ENCODE results near the gene RAB26. TPM values are rescaled to one million over a fixed set of nuclear protein-coding genes. Genes with fewer than 3 reads are reported as not detected.

Gene RAB26
- total and polyA plus RNA-seq, 2 experiments from 2014 or later: 4.1 to 8.7 TPM

- no peak overlapping the region for H3K27ac Mint-ChIP-seq
- peaks cover 39% of the 10 kb centered on the region for H3K36me3 Mint-ChIP-seq (ENCODE audit: low read depth)
- Histone ChIP-seq H3K9me2 (ENCODE audit: insufficient read depth) (no peaks in the 10 kb centered on the region), H3K4me1 (ENCODE audit: insufficient read depth) (peaks cover 32% of the 10 kb centered on the region), H3K4me3 (peak overlapping the region; percentile 79), H3K79me2 (replicated peaks; ENCODE audit: insufficient read depth) (peaks cover 25% of the 10 kb centered on the region), H3K36me3 (ENCODE audit: insufficient read depth) (peaks cover 20% of the 10 kb centered on the region; the same call in 1 of the 2 replicates), H3F3A (replicated peaks; ENCODE audit: low read depth) (peaks cover 63% of the 10 kb centered on the region), H3K4me2 (peak overlapping the region; percentile 100), H4K20me1 (replicated peaks; ENCODE audit: insufficient read depth) (peaks cover 33% of the 10 kb centered on the region), H3K27ac (ENCODE audit: low read depth) (no peak overlapping the region; the same call in 1 of the 2 replicates), H3K27me3 (ENCODE audit: insufficient read depth) (peaks cover 9% of the 10 kb centered on the region; the same call in 1 of the 2 replicates), H2AFZ (no peak overlapping the region)
- peaks cover 30% of the 10 kb centered on the region for H3K4me1 Mint-ChIP-seq
- DNase-seq (ENCODE audit: low spot score) (peak; percentile 53), ATAC-seq (peak; percentile 2)
- TF ChIP-seq POLR2AphosphoS5 (IDR thresholded peaks at IDR 0.05; ENCODE audit: low read depth): peak; percentile 52; the same call in 1 of the 2 replicates
- TF ChIP-seq CREB1 (CRISPR knock-in tag; IDR thresholded peaks at IDR 0.05; ENCODE audit: low read depth): no peak
- H3K9me3 Mint-ChIP-seq: peaks cover 15% of the 10 kb centered on the region
- peak overlapping the region; percentile 75 for H3K4me3 Mint-ChIP-seq
- H3K27me3 Mint-ChIP-seq (ENCODE audit: insufficient read depth, low read depth, poor library complexity): peaks cover 58% of the 10 kb centered on the region
Measured at GRCh38 chr16:2149630-2150417, 1.4 kb downstream of the RAB26 start.

GRCh38 chr16:2150418-2151187, 2.2 kb downstream of the RAB26 start:
- peaks cover 45% of the 10 kb centered on the region for H3K36me3 Mint-ChIP-seq (ENCODE audit: low read depth)
- no peak overlapping the region for H2AFZ ChIP-seq
- ATAC-seq: peak; percentile 4
- peaks cover 64% of the 10 kb centered on the region for H3F3A ChIP-seq (replicated peaks; ENCODE audit: low read depth)
- H4K20me1 ChIP-seq (replicated peaks; ENCODE audit: insufficient read depth): peaks cover 33% of the 10 kb centered on the region
- peak; percentile 80 for DNase-seq (ENCODE audit: low spot score)
- H3K9me3 Mint-ChIP-seq: peaks cover 21% of the 10 kb centered on the region
- H3K4me1 ChIP-seq (ENCODE audit: insufficient read depth): peaks cover 32% of the 10 kb centered on the region
- H3K9me2 ChIP-seq (ENCODE audit: insufficient read depth): no peaks in the 10 kb centered on the region
- H3K79me2 ChIP-seq (replicated peaks; ENCODE audit: insufficient read depth): peaks cover 27% of the 10 kb centered on the region
- peak overlapping the region; percentile 45; the same call in 1 of the 2 replicates for H3K27ac Mint-ChIP-seq
- peaks cover 30% of the 10 kb centered on the region for H3K4me1 Mint-ChIP-seq
- peak overlapping the region; percentile 100 for H3K4me2 ChIP-seq
- peak overlapping the region; percentile 95 for H3K27ac ChIP-seq (ENCODE audit: low read depth)
- TF ChIP-seq ZNF114 (CRISPR knock-in tag; IDR thresholded peaks at IDR 0.05) (no peak), POLR2AphosphoS5 (IDR thresholded peaks at IDR 0.05; ENCODE audit: low read depth) (peak; percentile 44; the same call in 1 of the 2 replicates), ETS1 (IDR thresholded peaks at IDR 0.05) (0 out of 2 replicates have a peak, but pooled peaks have one; percentile 24)
- H3K4me3 Mint-ChIP-seq: peak overlapping the region; percentile 93
- peak overlapping the region; percentile 79 for H3K4me3 ChIP-seq
- H3K27me3 ChIP-seq (ENCODE audit: insufficient read depth): peaks cover 9% of the 10 kb centered on the region; the same call in 1 of the 2 replicates
- H3K36me3 ChIP-seq (ENCODE audit: insufficient read depth): peaks cover 21% of the 10 kb centered on the region; the same call in 1 of the 2 replicates
- H3K27me3 Mint-ChIP-seq (ENCODE audit: insufficient read depth, low read depth, poor library complexity): peaks cover 64% of the 10 kb centered on the region

All from GM23338 (cell line).